Activated CD4-positive, alpha-beta T cell treated with anti-CD3 and anti-CD28 coated beads, Interleukin-2, amount 50 U/mL, for 48 hours (primary cell): ENCODE measurements around the gene NFE2L3.
"Not testable (repeated sequence)": the region's sequence is repeated elsewhere in the genome, so short reads cannot be mapped to it uniquely, and the experiment has no call there.

Experiments
- DNase-seq, 2 experiments: peaks; one replicate each; pipeline ENCODE4 v3.0.0-alpha.2; 2020

NFE2L3 gene

GRCh38 chr7:26151953-26152781 lies at the start of gene NFE2L3:
Gene NFE2L3 (plus strand): TSS chr7:26152198. CDS start chr7:26152499, 301 bp downstream.
- peak; percentile 83 to 87 for DNase-seq

- no peak for DNase-seq
Observed at GRCh38 chr7:26103596-26103995, 48.4 kb upstream of the NFE2L3 start.

- no peak for DNase-seq
Observed at GRCh38 chr7:26105236-26105635, 46.8 kb upstream of the NFE2L3 start.

GRCh38 chr7:26105931-26106330 lies 46.1 kb upstream of the NFE2L3 start:
- DNase-seq: no peak

GRCh38 chr7:26112203-26112740 lies 39.7 kb upstream of the NFE2L3 start:
- DNase-seq: no peak

- DNase-seq: no peak
Observed at GRCh38 chr7:26115650-26116049, 36.3 kb upstream of the NFE2L3 start.

- DNase-seq: no peak
Observed at GRCh38 chr7:26117142-26117807, 34.7 kb upstream of the NFE2L3 start.

GRCh38 chr7:26117970-26118369 lies 34.0 kb upstream of the NFE2L3 start:
- DNase-seq: no peak

GRCh38 chr7:26122745-26123144 lies 29.3 kb upstream of the NFE2L3 start:
- DNase-seq: no peak

- not testable (repeated sequence) for DNase-seq
Observed at GRCh38 chr7:26124775-26125174, 27.2 kb upstream of the NFE2L3 start.

- DNase-seq: no peak
Observed at GRCh38 chr7:26127411-26127810, 24.6 kb upstream of the NFE2L3 start.

- no peak for DNase-seq
Observed at GRCh38 chr7:26131056-26131589, 20.9 kb upstream of the NFE2L3 start.

GRCh38 chr7:26135076-26135475 lies 16.9 kb upstream of the NFE2L3 start:
- DNase-seq: no peak

- no peak for DNase-seq
Observed at GRCh38 chr7:26135551-26135950, 16.4 kb upstream of the NFE2L3 start.

- no peak for DNase-seq
Observed at GRCh38 chr7:26136831-26137230, 15.2 kb upstream of the NFE2L3 start.

- no peak for DNase-seq
Observed at GRCh38 chr7:26140380-26140779, 11.6 kb upstream of the NFE2L3 start.

- no peak for DNase-seq
Observed at GRCh38 chr7:26141077-26141476, 10.9 kb upstream of the NFE2L3 start.

- DNase-seq: no peak
Observed at GRCh38 chr7:26143298-26144048, 8.5 kb upstream of the NFE2L3 start.

- no peak for DNase-seq
Observed at GRCh38 chr7:26144184-26145080, 7.6 kb upstream of the NFE2L3 start.

GRCh38 chr7:26145238-26145637 lies 6.8 kb upstream of the NFE2L3 start:
- DNase-seq: no peak

GRCh38 chr7:26147030-26147429 lies 5.0 kb upstream of the NFE2L3 start:
- DNase-seq: no peak
